Inferior parietal cortex (tissue), 1 donor: ENCODE measurements around the gene MCF2L.

Experiments used
- DNase-seq: peaks from one replicate; pipeline ENCODE4 v3.0.0-alpha.2; 2016; ENCODE audit errors: extremely low spot score

The MCF2L gene

DNA sequence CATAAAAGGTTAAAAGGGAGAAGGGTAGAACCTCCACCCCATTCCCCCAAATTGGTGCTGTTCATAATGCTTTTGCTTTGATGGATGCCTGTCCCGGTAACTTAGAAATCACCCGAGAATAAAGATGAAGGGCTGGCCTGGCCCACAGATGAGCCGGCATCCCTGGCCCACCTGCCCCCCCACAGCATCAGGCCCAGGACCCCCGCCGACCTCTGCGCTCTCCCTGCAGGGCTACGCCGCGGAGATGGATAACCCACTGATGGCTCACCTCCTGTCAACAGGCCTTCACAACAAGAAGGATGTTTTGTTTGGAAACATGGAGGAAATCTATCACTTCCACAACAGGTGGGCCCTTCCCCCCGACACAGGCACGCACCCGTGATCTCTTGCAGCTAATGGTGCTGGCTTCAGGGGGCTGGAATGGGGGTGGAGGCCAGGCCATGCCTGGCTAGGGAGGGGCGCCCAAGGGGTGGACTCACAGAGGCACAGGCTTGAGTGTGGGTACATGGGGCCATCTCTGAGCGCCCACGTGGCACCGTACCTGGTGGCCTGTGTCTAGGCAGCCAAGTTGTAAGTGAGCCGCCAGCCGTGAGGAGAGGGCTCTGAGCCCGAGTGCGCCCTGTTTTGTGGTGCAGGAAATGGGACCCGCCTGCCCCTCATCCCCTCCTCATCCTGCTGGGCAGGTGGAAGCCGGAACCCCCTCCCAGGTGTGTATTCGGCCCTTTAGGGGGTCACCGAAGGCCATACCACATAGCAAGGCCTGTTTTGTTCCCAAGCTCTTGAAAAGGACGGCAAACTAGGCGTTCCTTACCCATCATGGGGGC is 113.4 kb downstream of the MCF2L start:
- no peak for DNase-seq

DNA sequence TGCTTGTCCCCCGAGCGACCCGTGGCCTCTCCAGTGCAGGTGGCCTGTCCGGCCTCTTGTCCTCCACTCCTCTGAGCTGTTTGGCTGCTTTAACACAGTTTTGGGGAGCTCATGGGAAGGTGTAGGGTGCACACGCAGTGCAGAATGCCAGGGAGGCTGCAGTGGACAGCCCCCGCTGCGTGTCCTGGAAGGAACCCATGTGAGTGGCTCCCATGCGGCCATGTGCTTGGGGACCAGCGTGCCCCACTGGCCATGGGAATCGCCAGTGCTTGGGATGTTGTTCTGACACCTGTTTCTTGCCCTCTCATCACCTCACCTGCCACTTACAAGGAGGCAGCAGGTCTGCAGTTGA is 114.0 kb downstream of the MCF2L start:
- DNase-seq = no peak

- DNase-seq = peak; percentile 68
Observed at GRCh38 chr13:113083402-113084061, 114.5 kb downstream of the MCF2L start.

GRCh38 chr13:113084094-113084942 is 115.3 kb downstream of the MCF2L start:
- DNase-seq = no peak

DNA sequence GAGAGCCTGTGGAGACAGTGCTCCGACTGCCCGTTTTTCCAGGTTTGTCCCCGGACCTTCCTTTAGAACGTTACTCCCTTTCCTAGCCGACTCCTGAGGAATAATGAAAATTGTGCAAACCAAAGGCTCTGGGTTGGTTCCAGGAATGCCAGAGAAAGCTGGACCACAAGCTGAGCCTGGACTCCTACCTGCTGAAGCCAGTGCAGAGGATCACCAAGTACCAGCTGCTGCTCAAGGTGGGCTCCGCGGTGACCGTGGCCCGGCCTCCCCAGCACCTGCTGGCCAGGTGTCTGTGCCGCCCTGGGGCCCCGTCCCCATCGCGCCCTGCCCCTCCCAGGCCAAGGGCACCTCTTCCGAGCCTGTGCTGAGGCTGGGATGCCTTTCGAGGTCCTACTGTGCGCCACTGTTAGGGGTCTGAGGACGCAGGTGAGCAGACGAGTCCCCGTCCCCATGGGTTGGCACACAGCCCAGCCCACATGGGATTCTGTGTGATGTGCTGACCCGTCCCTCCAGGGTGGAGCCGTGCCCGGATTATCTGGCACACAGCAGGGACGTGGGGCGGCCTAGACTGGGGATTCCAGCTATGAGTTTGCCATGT is 116.0 kb downstream of the MCF2L start:
- DNase-seq = no peak

GRCh38 chr13:113086031-113086750 is 117.2 kb downstream of the MCF2L start:
- DNase-seq = no peak

DNA sequence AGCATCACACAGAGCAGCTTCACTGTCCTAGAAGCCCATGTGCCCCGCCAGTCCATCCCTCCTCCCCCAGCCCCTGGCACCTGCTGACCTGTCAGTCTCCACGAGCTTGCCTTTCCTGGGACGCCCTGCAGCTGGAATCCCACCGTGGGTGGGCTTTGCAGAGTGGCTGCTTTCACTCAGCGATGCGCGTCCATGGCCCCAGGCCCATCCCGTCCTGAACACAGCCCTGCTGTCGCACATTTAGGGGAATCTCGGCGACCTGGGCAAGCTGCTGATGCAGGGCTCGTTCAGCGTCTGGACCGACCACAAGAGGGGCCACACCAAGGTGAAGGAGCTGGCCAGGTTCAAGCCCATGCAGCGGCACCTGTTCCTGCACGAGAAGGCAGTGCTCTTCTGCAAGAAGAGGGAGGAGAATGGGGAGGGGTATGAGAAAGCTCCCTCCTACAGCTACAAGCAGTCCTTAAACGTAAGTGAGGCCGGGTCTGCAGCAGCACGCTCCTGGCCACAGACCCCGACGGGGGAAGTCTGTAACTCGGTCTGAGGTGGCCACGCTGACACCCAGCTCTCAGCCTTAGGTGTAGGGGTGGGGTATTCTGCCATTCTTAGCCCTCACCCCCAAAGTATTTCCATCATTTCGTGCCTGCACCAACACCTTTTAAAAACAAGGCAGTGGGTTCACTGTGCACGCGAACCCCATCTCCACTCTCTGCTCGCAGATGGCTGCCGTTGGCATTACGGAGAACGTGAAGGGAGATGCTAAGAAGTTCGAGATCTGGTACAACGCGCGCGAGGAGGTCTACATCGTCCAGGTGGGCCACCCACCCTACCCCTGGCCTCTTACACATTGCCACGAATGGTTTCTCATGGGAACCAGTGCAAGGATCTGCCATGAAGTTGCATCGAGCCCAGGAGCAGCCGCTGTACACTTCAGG is 118.2 kb downstream of the MCF2L start:
- DNase-seq = no peak

GRCh38 chr13:113087923-113088690 is 119.1 kb downstream of the MCF2L start:
- DNase-seq = no peak

GRCh38 chr13:113088691-113089020 is 119.6 kb downstream of the MCF2L start:
- no peak for DNase-seq

DNA sequence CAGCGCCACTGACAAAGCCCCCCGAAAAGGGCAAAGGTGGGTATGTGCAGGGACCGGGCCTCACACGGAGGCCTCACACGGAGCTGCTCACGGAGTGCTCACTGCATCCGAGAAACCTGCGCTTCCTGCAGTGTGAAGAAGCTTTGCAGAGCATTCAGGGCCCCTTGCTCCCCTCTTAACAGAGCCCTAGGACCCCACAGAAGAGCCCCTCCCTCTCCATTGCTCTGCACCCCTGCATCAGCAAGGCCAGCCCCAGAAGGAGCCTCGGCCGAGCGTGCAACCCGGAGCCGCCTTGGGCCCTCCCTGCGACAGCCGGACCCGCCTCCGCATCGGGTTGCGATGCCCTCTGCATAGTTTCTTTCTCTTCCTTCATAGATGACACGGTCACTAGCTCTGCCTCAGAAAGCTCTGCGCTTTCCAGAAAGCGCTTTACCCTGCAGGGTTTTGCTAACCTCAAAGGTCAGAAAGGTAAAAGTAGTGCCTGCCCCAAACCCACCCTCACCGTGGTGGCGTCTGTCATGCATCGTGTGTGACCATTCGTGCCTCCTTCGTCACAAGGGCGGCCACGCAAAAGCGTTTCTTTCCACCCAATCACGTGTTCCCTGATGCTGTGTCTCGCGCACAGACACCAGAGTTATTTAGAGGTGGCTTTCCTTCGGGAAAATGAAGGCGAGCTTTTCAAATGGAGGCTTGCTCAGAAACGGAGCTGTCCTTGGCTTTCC is 120.8 kb downstream of the MCF2L start:
- DNase-seq = no peak

- no peak for DNase-seq
Observed at GRCh38 chr13:113090415-113090770, 121.4 kb downstream of the MCF2L start.

GRCh38 chr13:113090806-113091205 is 121.8 kb downstream of the MCF2L start:
- DNase-seq = no peak

DNA sequence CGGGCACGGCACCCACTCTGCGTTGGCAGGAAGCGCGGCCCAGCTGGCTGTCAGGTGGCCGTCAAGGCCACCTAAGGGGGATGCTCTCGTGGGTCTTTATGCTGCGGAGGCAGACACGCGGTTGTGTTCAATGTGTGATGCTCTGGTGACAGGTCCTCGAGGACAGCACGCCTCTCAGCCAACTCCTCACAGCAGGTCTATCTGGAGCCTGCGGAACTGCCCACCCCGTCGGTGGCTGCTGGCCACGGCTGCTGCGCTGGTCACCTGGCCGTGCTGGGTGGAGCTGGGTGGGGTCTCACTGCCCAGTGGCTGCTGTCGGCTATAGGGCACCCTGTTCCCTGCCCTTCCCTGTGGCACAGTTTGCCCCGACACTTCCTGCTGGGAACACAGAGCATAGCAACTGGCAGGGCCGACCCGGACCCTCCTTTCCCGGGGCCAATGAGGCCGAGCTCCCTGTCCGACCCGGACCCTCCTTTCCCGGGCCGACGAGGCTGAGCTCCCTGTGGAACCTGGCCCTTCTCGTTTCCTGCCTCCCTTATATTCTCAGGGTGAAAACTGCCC is 122.3 kb downstream of the MCF2L start:
- DNase-seq = no peak

- no peak for DNase-seq
Observed at GRCh38 chr13:113091891-113092775, 123.1 kb downstream of the MCF2L start.

DNA sequence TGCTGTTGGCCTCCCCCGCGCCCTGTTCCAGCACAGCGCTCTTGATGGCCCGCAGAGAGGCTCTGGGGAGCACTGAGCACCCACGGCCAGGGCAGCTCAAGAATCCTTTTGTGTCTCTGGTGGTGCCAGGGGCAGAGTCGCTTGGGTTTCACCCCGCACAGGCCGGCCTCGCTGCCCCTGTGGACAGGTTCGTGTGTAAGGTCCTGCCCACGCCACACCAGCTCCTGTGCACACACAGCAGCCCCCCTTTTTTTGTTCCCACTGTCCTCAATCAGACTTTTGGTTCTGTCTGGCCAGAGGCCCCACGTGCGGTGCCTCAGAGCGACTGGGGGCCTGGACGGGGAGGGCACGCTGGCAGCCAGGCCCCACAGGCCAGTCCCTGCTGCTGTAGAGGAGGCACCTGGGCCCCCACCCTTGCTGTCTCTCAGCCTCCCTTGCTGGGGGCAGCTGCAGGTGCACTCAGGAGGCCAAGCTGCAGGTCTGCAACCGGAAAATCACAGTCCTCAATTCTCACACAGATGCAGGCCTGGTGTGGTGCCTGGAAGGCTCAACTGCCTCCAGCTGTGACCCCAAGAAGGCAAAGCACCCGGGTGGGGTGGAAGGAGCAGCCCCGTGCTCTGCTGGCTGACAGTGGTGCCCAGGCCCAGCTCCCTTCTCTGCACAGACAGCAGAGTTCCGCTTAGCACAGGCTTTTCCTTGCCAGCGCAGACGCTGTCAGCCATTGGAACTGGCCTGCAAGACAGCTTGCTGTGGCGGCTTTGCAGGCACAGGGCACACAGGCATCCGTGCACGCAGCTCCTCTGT is 124.0 kb downstream of the MCF2L start:
- DNase-seq = no peak

DNA sequence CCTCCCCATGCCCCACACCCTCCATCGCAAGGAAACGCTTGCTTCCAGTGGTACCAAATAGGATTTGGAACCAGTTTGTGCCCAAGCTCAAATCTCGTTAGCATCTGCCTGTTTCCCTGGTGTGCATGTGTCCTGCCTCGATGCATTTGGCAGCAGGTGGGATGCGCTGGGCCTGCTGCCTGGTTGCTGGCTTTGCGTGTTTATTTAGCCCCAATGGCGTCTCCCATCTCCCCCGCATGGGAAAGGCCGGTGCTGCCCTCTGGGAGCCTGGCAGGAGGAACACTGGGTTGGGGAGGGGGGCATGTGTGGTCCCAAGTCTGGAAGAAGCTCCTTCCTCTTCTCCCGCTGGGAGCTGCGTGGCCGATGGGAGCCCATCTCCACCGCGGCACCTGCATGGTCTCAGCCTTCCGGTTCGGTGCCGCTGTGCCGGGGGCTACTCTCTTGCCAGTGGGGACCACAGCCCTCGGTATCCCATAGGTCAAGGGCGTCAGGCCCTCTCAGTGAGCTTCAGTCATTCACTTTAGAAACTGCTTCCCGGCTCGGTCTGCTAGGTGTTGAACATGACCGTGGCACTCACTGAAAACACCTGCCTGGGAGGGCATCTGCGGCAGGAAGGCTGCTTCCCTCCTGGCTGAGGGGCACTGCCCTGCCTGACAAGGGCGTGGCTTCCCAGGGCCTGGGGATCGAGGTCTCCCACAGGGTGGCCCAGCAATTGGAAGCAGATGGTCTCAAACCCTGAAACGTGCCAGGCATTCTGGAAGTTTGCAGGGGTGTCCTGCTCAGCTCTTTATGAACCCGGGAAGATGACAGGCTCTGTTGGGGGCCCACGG is 124.8 kb downstream of the MCF2L start:
- DNase-seq = no peak
